ENCODE results near the gene MINPP1.

- TF ChIP-seq CTCF (IDR thresholded peaks at IDR 0.05; ENCODE audit: low read length) (no peak), EZH2 (IDR thresholded peaks at IDR 0.05; ENCODE audit: borderline replicate concordance, low read length) (no peak)
Measured at GRCh38 chr10:87504640-87505365, at the start of gene MINPP1.
